Measurements from ENCODE around the gene BMP7. TPM values are rescaled to one million over a fixed set of nuclear protein-coding genes. Genes with fewer than 3 reads are reported as not detected.

Gene BMP7
- total RNA-seq, 2 experiments from 2014 or later: 2.2 to 94.2 TPM

GRCh38 chr20:57219071-57219677, 47.3 kb downstream of the BMP7 start:
- no TSS peak for BruUV-seq (replicated peaks)
- POLR2A ChIA-PET: interaction anchor here (0.6 to 0.7 kb wide), 2 partner anchors 18 to 59 kb away, joined by 3 to 4 read pairs; no protein-coding TSS in a partner anchor

DNA sequence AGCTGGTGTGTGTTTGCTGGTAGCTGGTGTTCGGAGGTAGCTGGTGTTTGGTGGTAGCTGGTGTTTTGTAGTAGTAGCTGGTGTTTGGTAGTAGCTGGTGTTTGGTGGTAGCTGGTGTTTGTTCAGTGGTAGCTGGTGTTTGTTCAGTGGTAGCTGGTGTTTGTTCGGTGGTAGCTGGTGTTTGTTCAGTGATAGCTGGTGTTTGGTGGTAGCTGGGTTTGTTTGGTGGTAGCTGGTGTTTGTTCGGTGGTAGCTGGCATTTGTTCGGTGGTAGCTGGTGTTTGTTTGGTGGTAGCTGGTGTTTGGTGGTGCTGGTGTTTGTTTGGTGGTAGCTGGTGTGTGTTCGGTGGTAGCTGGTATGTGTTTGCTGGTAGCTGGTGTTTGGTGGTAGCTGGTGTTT, 48.0 kb downstream of the BMP7 start:
- intact Hi-C loops (cut with micrococcal nuclease; ENCODE audit: unreplicated experiment): no loop called here
- Histone ChIP-seq H3K4me3 (ENCODE audit: low read depth, low read length, poor library complexity, severe bottlenecking) (no peak overlapping the region), H3K27ac (ENCODE audit: low read depth, low read length, poor library complexity, severe bottlenecking) (no peak overlapping the region), H3K4me1 (ENCODE audit: insufficient read depth, low read length, poor library complexity, severe bottlenecking) (no peaks in the 10 kb centered on the region), H3K9me2 (ENCODE audit: insufficient read depth, low read length) (no peaks in the 10 kb centered on the region), H2AFZ (ENCODE audit: low read length) (no peak overlapping the region), H3K9me3 (ENCODE audit: low read length) (no peaks in the 10 kb centered on the region), H3K4me2 (ENCODE audit: low read length) (no peak overlapping the region), H3K36me3 (ENCODE audit: insufficient read depth, low read length) (peaks cover 71% of the 10 kb centered on the region), H4K20me1 (ENCODE audit: insufficient read depth, low read length) (no peaks in the 10 kb centered on the region), H3K79me2 (ENCODE audit: insufficient read depth, low read depth, low read length) (no peaks in the 10 kb centered on the region)
- ChIA-PET POLR2A (interaction anchor here (0.6 to 0.7 kb wide), 3 partner anchors 16 to 58 kb away, joined by 3 to 4 read pairs (median 3); no protein-coding TSS in a partner anchor), CTCF (ENCODE audit: unreplicated experiment) (no interaction called here)
- no TSS peak for BruUV-seq (replicated peaks)
- no peak for DNase-seq (ENCODE audit: low spot score)
- TF ChIP-seq CTCF (conservative IDR thresholded peaks at IDR 0.05; ENCODE audit: low read length) (no peak), EZH2phosphoT487 (IDR thresholded peaks at IDR 0.05; ENCODE audit: borderline replicate concordance, low read depth, low read length) (no peak)

More at GRCh38 chr20:57219071-57219677, 47.3 kb downstream of the BMP7 start:
- H3K4me1 ChIP-seq (ENCODE audit: insufficient read depth, low read length, poor library complexity, severe bottlenecking): no peaks in the 10 kb centered on the region
- H3K36me3 ChIP-seq (ENCODE audit: insufficient read depth, low read length): peaks cover 77% of the 10 kb centered on the region
- H3K27ac ChIP-seq (ENCODE audit: low read depth, low read length, poor library complexity, severe bottlenecking): no peak overlapping the region
- H3K4me2 ChIP-seq (ENCODE audit: low read length): no peak overlapping the region
- H3K4me3 ChIP-seq (ENCODE audit: low read depth, low read length, poor library complexity, severe bottlenecking): no peak overlapping the region
- H4K20me1 ChIP-seq (ENCODE audit: insufficient read depth, low read length): no peaks in the 10 kb centered on the region
- intact Hi-C loops (cut with micrococcal nuclease; ENCODE audit: unreplicated experiment): no loop called here
- CTCF ChIA-PET (ENCODE audit: unreplicated experiment): interaction anchor here (0.6 kb wide), 1 partner anchor 10 kb away, joined by 3 read pairs; no protein-coding TSS in a partner anchor
- TF ChIP-seq CTCF (conservative IDR thresholded peaks at IDR 0.05; ENCODE audit: low read length) (no peak), EZH2phosphoT487 (IDR thresholded peaks at IDR 0.05; ENCODE audit: borderline replicate concordance, low read depth, low read length) (no peak)
- no peak overlapping the region for H2AFZ ChIP-seq (ENCODE audit: low read length)
- no peak for DNase-seq (ENCODE audit: low spot score)
- H3K79me2 ChIP-seq (ENCODE audit: insufficient read depth, low read depth, low read length): no peaks in the 10 kb centered on the region
- no peaks in the 10 kb centered on the region for H3K9me2 ChIP-seq (ENCODE audit: insufficient read depth, low read length)
- H3K9me3 ChIP-seq (ENCODE audit: low read length): no peaks in the 10 kb centered on the region

GRCh38 chr20:57217802-57218201, 48.6 kb downstream of the BMP7 start:
- BruUV-seq (replicated peaks): no TSS peak
- no peak overlapping the region for H3K4me2 ChIP-seq (ENCODE audit: low read length)
- H3K4me1 ChIP-seq (ENCODE audit: insufficient read depth, low read length, poor library complexity, severe bottlenecking): no peaks in the 10 kb centered on the region
- no peak overlapping the region for H2AFZ ChIP-seq (ENCODE audit: low read length)
- H3K36me3 ChIP-seq (ENCODE audit: insufficient read depth, low read length): peaks cover 66% of the 10 kb centered on the region
- no peaks in the 10 kb centered on the region for H3K9me2 ChIP-seq (ENCODE audit: insufficient read depth, low read length)
- no peaks in the 10 kb centered on the region for H4K20me1 ChIP-seq (ENCODE audit: insufficient read depth, low read length)
- ChIA-PET CTCF (ENCODE audit: unreplicated experiment) (no interaction called here), POLR2A (interaction anchor here (0.6 kb wide), 1 partner anchor 15 kb away, joined by 3 read pairs; no protein-coding TSS in a partner anchor)
- TF ChIP-seq EZH2phosphoT487 (IDR thresholded peaks at IDR 0.05; ENCODE audit: borderline replicate concordance, low read depth, low read length): no peak
- TF ChIP-seq CTCF (conservative IDR thresholded peaks at IDR 0.05; ENCODE audit: low read length): no peak
- H3K4me3 ChIP-seq (ENCODE audit: low read depth, low read length, poor library complexity, severe bottlenecking): no peak overlapping the region
- H3K27ac ChIP-seq (ENCODE audit: low read depth, low read length, poor library complexity, severe bottlenecking): no peak overlapping the region
- no peaks in the 10 kb centered on the region for H3K9me3 ChIP-seq (ENCODE audit: low read length)
- no peak for DNase-seq (ENCODE audit: low spot score)
- H3K79me2 ChIP-seq (ENCODE audit: insufficient read depth, low read depth, low read length): no peaks in the 10 kb centered on the region
- intact Hi-C loops (cut with micrococcal nuclease; ENCODE audit: unreplicated experiment): no loop called here

Measured in OCI-LY7 (cell line).